Breast epithelium (tissue), 4 donors: Measurements from ENCODE around the gene PVALEF. TPM values are rescaled to one million over a fixed set of nuclear protein-coding genes. Genes with fewer than 3 reads are reported as not detected.

Source experiments
- DNase-seq, 2 donors: peaks; one replicate each; pipeline ENCODE4 v3.0.0-alpha.2; 2019; ENCODE audit warnings: low spot score in 2 of 2
- H3K27ac ChIP-seq, 2 donors: fragments of 200-600 bp; sonication (generic) in 1 of 2; one replicate each; pipeline ENCODE4 v1.5.1; 2016 to 2019; ENCODE audit warnings: mild to moderate bottlenecking in 1 of 2
- H3K27me3 ChIP-seq, 2 donors: fragments of 200-600 bp; sonication (generic) in 1 of 2; one replicate each; pipeline versions ENCODE4 v1.5.1 to v1.6.0; 2017 to 2019; ENCODE audit warnings: control low read depth in 1 of 2, mild to moderate bottlenecking in 1 of 2
- H3K36me3 ChIP-seq: fragments of 200-600 bp; one replicate; pipeline ENCODE4 v1.5.1; 2019
- H3K4me1 ChIP-seq, 2 donors: fragments of 200-600 bp; sonication (generic); one replicate each; pipeline ENCODE4 v1.5.1; 2016 to 2019; ENCODE audit warnings: control low read depth in 1 of 2
- H3K4me3 ChIP-seq, 3 donors: fragments of 200-600 bp; sonication (generic); 1 replicate in 2 of 3; 2 replicates in 1 of 3; pipeline ENCODE4 v1.5.1; 2016 to 2019; ENCODE audit warnings: mild to moderate bottlenecking in 3 of 3, moderate library complexity in 2 of 3
- H3K9me3 ChIP-seq, 2 donors: fragments of 200-600 bp; sonication (generic) in 1 of 2; one replicate each; pipeline ENCODE4 v1.5.1; 2016 to 2019; ENCODE audit warnings: control low read depth in 1 of 2
- CTCF ChIP-seq, 3 donors: fragments of 450-650 bp; IDR thresholded peaks; one replicate each; pipeline ENCODE4 v1.5.1; 2016 to 2017; ENCODE audit warnings: antibody characterized with exemption in 3 of 3, mild to moderate bottlenecking in 3 of 3, moderate library complexity in 3 of 3
- POLR2A ChIP-seq: fragments of 450-650 bp; IDR thresholded peaks from one replicate; pipeline ENCODE4 v1.6.1; 2016; ENCODE audit warnings: antibody characterized with exemption, mild to moderate bottlenecking, moderate library complexity
- POLR2AphosphoS5 ChIP-seq, 3 donors: sonication (generic); formaldehyde crosslinking; IDR thresholded peaks; one replicate each; pipeline ENCODE4 v1.6.1; 2017; ENCODE audit warnings: antibody characterized with exemption in 3 of 3
- intact Hi-C: fragments of 100-400 bp; cut with DNase I; formaldehyde crosslinking; loops from one replicate; pipeline ENCODE4 v1.15.1; 2023; ENCODE audit warnings: low total_unique reads
- total RNA-seq, 3 donors: library from RNA; depleted of rRNA; stranded (reverse); fragments of >200 nt; gene quantifications; one replicate each; pipeline ENCODE4 v1.1.0, GENCODE V29; 2016

The PVALEF gene
- total RNA-seq, 3 donors from 2014 or later: not detected

GRCh38 chr17:81197831-81198490, 32.7 kb downstream of the PVALEF start:
- Histone ChIP-seq H3K27me3 (no peaks in the 10 kb centered on the region), H3K9me3 (no peaks in the 10 kb centered on the region), H3K36me3 (no peaks in the 10 kb centered on the region), H3K4me3 (no peak overlapping the region), H3K4me1 (no peaks in the 10 kb centered on the region), H3K27ac (no peak overlapping the region)
- intact Hi-C loops: no loop called here
- no peak for DNase-seq
- TF ChIP-seq POLR2A: no peak
- no peak for TF ChIP-seq POLR2AphosphoS5 (IDR thresholded peaks at IDR 0.05)
- TF ChIP-seq CTCF (IDR thresholded peaks at IDR 0.05): no peak

- no peak for TF ChIP-seq POLR2AphosphoS5 (IDR thresholded peaks at IDR 0.05)
- TF ChIP-seq POLR2A: no peak
- TF ChIP-seq CTCF (IDR thresholded peaks at IDR 0.05): no peak
- intact Hi-C loops: no loop called here
- no peaks in the 10 kb centered on the region for H3K27me3 ChIP-seq
- no peaks in the 10 kb centered on the region for H3K4me1 ChIP-seq
- H3K4me3 ChIP-seq: no peak overlapping the region
- DNase-seq: no peak
- no peak overlapping the region for H3K27ac ChIP-seq
- no peaks in the 10 kb centered on the region for H3K36me3 ChIP-seq
- H3K9me3 ChIP-seq: no peaks in the 10 kb centered on the region
Measured at GRCh38 chr17:81198826-81199481, 33.6 kb downstream of the PVALEF start.

- no peaks in the 10 kb centered on the region for H3K36me3 ChIP-seq
- TF ChIP-seq POLR2AphosphoS5 (IDR thresholded peaks at IDR 0.05): no peak
- no peak for TF ChIP-seq POLR2A
- TF ChIP-seq CTCF (IDR thresholded peaks at IDR 0.05): no peak
- H3K9me3 ChIP-seq: no peaks in the 10 kb centered on the region
- no peak for DNase-seq
- H3K27ac ChIP-seq: no peak overlapping the region
- H3K27me3 ChIP-seq: no peaks in the 10 kb centered on the region
- H3K4me1 ChIP-seq: no peaks in the 10 kb centered on the region
- intact Hi-C loops: no loop called here
- no peak overlapping the region for H3K4me3 ChIP-seq
Measured at GRCh38 chr17:81199482-81199830, 34.1 kb downstream of the PVALEF start.

- TF ChIP-seq CTCF (IDR thresholded peaks at IDR 0.05) (no peak), POLR2AphosphoS5 (IDR thresholded peaks at IDR 0.05) (no peak), POLR2A (no peak)
- no peaks in the 10 kb centered on the region for H3K27me3 ChIP-seq
- DNase-seq: peak in 1 of 2 donors; percentile 40
- H3K4me1 ChIP-seq: no peaks in the 10 kb centered on the region
- peak overlapping the region in 1 of 3 donors; percentile 13 for H3K4me3 ChIP-seq
- no peaks in the 10 kb centered on the region for H3K9me3 ChIP-seq
- intact Hi-C loops: no loop called here
- peak overlapping the region; percentile 41 to 50 for H3K27ac ChIP-seq
- no peaks in the 10 kb centered on the region for H3K36me3 ChIP-seq
Measured at GRCh38 chr17:81200201-81200600, 34.9 kb downstream of the PVALEF start.
